Activated CD4-positive, alpha-beta T cell treated with anti-CD3 and anti-CD28 coated beads for 36 hours (primary cell): ENCODE data around the gene IL32. TPM values are rescaled to one million over a fixed set of nuclear protein-coding genes. Genes with fewer than 3 reads are reported as not detected.
"Not testable (repeated sequence)": the region's sequence is repeated elsewhere in the genome, so short reads cannot be mapped to it uniquely, and the experiment has no call there.

Experiments used
- ATAC-seq: fragments of 200-7000 bp; cut with Tn5 transposase; one replicate; pipeline ENCODE4 v1.10.0; 2021; ENCODE audit warnings: mild to moderate bottlenecking, moderate library complexity
- CTCF ChIA-PET: fragments of 350-600 bp; sonication (Branson Sonifier 250); formaldehyde crosslinking; loops from one replicate; lab custom pipeline; 2021; ENCODE audit warnings: antibody characterized with exemption; lab: Charles Lee
- POLR2A ChIA-PET: fragments of 350-600 bp; sonication (Branson Sonifier 250); formaldehyde crosslinking; loops from one replicate; lab custom pipeline; 2021; ENCODE audit warnings: antibody characterized with exemption, inconsistent platforms; lab: Charles Lee
- DNase-seq: peaks from one replicate; pipeline ENCODE4 v3.0.0-alpha.2; 2020
- H3K27ac Mint-ChIP-seq: one replicate; pipeline ENCODE4 v1.8.0; 2021; ENCODE audit warnings: mixed read lengths
- H3K27me3 Mint-ChIP-seq: one replicate; pipeline ENCODE4 v1.8.0; 2021; ENCODE audit warnings: mixed read lengths
- H3K36me3 Mint-ChIP-seq: one replicate; pipeline ENCODE4 v1.8.0; 2021; ENCODE audit warnings: low read depth, mixed read lengths
- H3K4me1 Mint-ChIP-seq: one replicate; pipeline ENCODE4 v1.8.0; 2021; ENCODE audit warnings: mixed read lengths
- H3K4me3 Mint-ChIP-seq: one replicate; pipeline ENCODE4 v1.8.0; 2021; ENCODE audit warnings: mild to moderate bottlenecking, moderate library complexity, mixed read lengths
- H3K9me3 Mint-ChIP-seq: one replicate; pipeline ENCODE4 v1.8.0; 2021; ENCODE audit warnings: low read depth, mixed read lengths
- intact Hi-C, 2 experiments: fragments of 100-400 bp; cut with DNase I in 1 of 2; cut with micrococcal nuclease in 1 of 2; formaldehyde crosslinking; loops; one replicate each; pipeline versions ENCODE4 v1.14.2 to v1.15.1; 2022 to 2024; cut with DNase I, micrococcal nuclease
- total RNA-seq, 2 experiments: library from RNA; stranded (reverse); gene quantifications; one replicate each; pipeline ENCODE4 v1.2.3, GENCODE V29; 2021

IL32 gene
- total RNA-seq, 2 experiments from 2014 or later = 1,864 to 2,360 TPM

DNA sequence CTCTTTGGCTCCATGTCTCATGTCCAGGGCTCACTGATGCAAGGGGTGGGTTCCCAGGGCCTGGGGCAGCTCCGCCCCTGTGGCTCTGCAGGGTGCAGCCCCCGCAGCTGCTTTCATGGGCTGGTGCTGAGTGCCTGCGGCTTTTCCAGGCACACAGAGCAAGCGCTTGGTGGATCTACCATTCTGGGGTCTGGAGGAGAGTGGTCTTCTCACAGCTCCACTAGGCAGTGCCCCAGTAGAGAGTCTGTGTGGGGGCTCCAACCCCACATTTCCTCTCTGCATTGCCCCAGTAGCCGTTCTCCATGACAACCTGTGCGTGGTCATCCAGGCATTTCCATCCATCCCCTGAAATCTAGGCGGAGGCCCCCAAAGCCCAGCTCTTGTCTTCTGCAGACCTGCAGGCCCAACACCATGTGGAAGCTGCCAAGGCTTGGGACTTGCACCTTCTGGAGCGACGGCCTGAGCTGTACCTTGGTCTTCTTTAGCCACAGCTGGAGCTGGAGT is 5.2 kb downstream of the IL32 start:
- DNase-seq (peak; percentile 74), ATAC-seq (peak; percentile 5)
- intact Hi-C loops = no loop called here
- peak overlapping the region; percentile 64 for H3K4me3 Mint-ChIP-seq
- H3K9me3 Mint-ChIP-seq = no peaks in the 10 kb centered on the region
- ChIA-PET CTCF (interaction anchor here (0.7 to 1.6 kb wide), 4 partner anchors 12 to 59 kb away, joined by 3 to 5 read pairs (median 4); no protein-coding TSS in a partner anchor), POLR2A (interaction anchor here (1.4 to 1.6 kb wide), 3 partner anchors 10 to 48 kb away, joined by 3 to 5 read pairs (median 5); no protein-coding TSS in a partner anchor)
- H3K4me1 Mint-ChIP-seq = peaks cover 68% of the 10 kb centered on the region
- no peaks in the 10 kb centered on the region for H3K27me3 Mint-ChIP-seq
- peaks cover 50% of the 10 kb centered on the region for H3K36me3 Mint-ChIP-seq
- H3K27ac Mint-ChIP-seq = peak overlapping the region; percentile 97

GRCh38 chr16:3071655-3072054 is 6.2 kb downstream of the IL32 start:
- peaks cover 42% of the 10 kb centered on the region for H3K36me3 Mint-ChIP-seq
- H3K27me3 Mint-ChIP-seq = no peaks in the 10 kb centered on the region
- H3K4me3 Mint-ChIP-seq = peak overlapping the region; percentile 33
- intact Hi-C loops = no loop called here
- no peaks in the 10 kb centered on the region for H3K9me3 Mint-ChIP-seq
- DNase-seq (no peak), ATAC-seq (no peak)
- CTCF ChIA-PET = interaction anchor here (1.4 to 1.6 kb wide), 2 partner anchors 13 to 58 kb away, joined by 4 to 5 read pairs; no protein-coding TSS in a partner anchor
- peak overlapping the region; percentile 97 for H3K27ac Mint-ChIP-seq
- POLR2A ChIA-PET = interaction anchor here (1.4 to 1.6 kb wide), 2 partner anchors 24 to 49 kb away, joined by 3 to 5 read pairs; no protein-coding TSS in a partner anchor
- H3K4me1 Mint-ChIP-seq = peaks cover 77% of the 10 kb centered on the region

DNA sequence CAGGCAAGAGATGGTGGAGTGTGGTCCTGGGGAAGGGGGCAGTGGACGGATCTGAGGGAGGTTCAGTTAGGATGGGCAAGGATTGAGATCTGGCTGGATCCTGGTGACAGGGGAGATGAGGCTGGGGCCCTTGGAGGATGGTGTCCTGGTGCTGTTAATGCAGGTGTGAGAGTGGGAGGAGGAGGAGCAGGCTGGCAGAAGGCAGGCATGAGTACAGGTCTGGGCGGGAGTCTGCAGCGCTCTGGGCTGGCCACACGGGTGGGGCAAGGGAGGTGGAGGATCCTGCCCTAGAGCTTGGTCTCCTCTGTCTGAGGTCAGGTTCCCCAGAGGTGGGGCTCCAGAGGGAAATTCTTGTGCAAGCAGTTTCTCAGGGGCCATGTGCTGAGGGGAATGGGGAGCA is 6.7 kb downstream of the IL32 start:
- H3K27ac Mint-ChIP-seq = peak overlapping the region; percentile 97
- peaks cover 39% of the 10 kb centered on the region for H3K36me3 Mint-ChIP-seq
- H3K9me3 Mint-ChIP-seq, CTCF ChIA-PET, POLR2A ChIA-PET, H3K27me3 Mint-ChIP-seq, ATAC-seq, intact Hi-C loops: not testable (repeated sequence)
- peak; percentile 45 for DNase-seq
- peak overlapping the region; percentile 33 for H3K4me3 Mint-ChIP-seq
- peaks cover 81% of the 10 kb centered on the region for H3K4me1 Mint-ChIP-seq

DNA sequence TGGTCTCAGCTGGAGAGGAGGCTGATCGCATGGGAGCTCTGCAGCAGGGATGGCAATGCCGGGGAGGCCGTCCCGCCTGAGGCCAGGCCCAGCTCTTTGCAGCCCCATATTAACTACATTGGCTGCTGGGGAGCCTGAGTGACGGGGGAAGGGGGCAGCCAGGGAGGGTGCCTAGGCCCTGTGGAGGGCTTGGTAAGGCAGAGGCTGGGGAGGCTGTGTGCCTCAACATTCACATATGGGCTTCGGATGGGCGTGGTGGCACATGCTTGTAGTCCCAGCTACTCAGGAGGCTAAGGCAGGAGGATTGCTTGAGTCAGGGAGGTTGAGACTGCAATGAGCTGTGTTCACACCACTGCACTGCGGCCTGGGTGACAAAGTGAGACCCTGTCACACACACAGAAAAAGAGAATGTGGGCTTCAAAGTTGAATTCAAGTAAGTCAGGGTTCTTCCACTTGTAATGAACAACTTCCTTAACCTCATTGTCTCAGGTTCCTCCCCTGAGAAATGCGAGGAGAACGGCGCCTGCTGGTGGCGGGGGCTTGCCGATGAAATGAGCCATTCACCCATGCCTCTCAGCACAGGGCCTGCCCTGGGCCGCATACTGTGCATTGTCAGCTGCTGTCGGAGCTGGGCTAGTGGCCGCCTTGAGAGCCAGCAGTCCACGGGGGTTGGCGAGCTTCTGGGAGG is 7.3 kb downstream of the IL32 start:
- H3K27ac Mint-ChIP-seq = peak overlapping the region; percentile 99
- H3K9me3 Mint-ChIP-seq, H3K27me3 Mint-ChIP-seq, POLR2A ChIA-PET, CTCF ChIA-PET, intact Hi-C loops: not testable (repeated sequence)
- ATAC-seq (peak; percentile 39), DNase-seq (peak; percentile 83)
- peaks cover 35% of the 10 kb centered on the region for H3K36me3 Mint-ChIP-seq
- H3K4me3 Mint-ChIP-seq = peak overlapping the region; percentile 78
- peaks cover 87% of the 10 kb centered on the region for H3K4me1 Mint-ChIP-seq

- intact Hi-C loops = no loop called here
- ChIA-PET CTCF (no interaction called here), POLR2A (no interaction called here)
- Mint-ChIP-seq H3K4me1 (peaks cover 90% of the 10 kb centered on the region), H3K36me3 (peaks cover 31% of the 10 kb centered on the region), H3K27ac (peak overlapping the region; percentile 99), H3K4me3 (peak overlapping the region; percentile 78), H3K27me3 (no peaks in the 10 kb centered on the region), H3K9me3 (no peaks in the 10 kb centered on the region)
- ATAC-seq (no peak), DNase-seq (no peak)
Measured at GRCh38 chr16:3073448-3073847, 8.0 kb downstream of the IL32 start.

DNA sequence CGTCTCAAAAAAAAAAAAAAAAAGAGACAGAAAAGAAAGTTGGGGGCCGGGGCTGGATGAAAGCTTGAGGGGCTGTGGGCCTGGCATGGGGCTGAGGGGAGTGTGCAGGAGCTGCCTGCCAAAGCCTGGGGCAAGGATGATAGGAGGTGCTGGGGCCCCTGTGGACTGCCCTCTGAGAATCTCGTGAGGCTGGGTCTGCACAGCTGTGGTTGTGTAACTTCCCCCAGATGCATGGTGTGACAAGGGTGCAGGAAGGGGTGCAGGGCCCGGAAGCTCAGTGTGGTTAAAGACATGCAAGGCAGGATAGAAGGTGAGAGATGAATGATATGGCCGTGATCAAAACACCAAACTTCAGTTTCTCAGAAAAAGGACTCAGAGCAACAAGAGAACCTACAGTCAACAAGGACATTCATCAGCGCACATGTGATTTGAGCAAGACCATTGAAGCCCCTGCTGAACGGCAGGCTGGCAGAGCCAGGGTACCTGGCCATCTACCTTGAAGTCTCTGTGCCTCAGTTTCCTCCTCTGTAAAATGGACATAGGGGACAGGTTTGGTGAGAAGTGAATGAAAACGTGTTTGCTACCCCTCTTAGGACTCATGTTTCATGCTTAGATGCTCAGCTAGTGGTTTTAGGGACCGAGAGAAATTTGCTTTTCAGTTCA is 9.6 kb downstream of the IL32 start:
- intact Hi-C loops = loop anchor here in 1 of 2 experiments (1.0 kb wide), 1 partner anchor 75 kb away; no protein-coding TSS in a partner anchor
- Mint-ChIP-seq H3K36me3 (peaks cover 27% of the 10 kb centered on the region), H3K9me3 (peaks cover 3% of the 10 kb centered on the region), H3K27ac (peak overlapping the region; percentile 99), H3K27me3 (no peaks in the 10 kb centered on the region), H3K4me3 (peak overlapping the region; percentile 78), H3K4me1 (peaks cover 90% of the 10 kb centered on the region)
- CTCF ChIA-PET = interaction anchor here (0.7 to 5.0 kb wide), 9 partner anchors 9 to 92 kb away, joined by 3 to 24 read pairs (median 3); partner anchors contain the start of gene ZSCAN10
- POLR2A ChIA-PET = interaction anchor here (0.6 to 4.4 kb wide), 3 partner anchors 10 to 60 kb away, joined by 3 to 48 read pairs (median 6); partner anchors contain the start of genes IL32 and ZNF213
- DNase-seq (peak; percentile 91), ATAC-seq (peak; percentile 62)

DNA sequence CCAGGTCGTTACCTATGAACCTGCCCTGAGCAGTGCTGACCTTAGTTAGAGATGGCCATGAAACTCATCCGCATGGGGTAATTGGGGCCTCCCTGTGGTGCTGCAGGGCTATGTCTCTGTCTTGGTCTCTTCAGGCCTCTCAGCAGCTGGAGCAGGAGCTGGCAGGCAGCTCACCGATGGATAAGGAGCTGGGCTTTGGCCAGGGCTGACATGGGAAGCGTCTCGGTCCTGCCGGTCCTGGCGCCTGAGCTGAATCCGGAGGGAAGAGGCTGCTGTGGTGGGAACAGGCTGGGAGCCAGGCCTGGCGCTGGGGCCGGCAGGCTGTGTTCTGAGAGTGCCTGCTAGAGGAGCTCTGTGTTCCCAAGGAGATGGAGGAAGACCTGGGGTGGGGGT is 10.1 kb downstream of the IL32 start:
- peaks cover 4% of the 10 kb centered on the region for H3K9me3 Mint-ChIP-seq
- peaks cover 26% of the 10 kb centered on the region for H3K36me3 Mint-ChIP-seq
- H3K27ac Mint-ChIP-seq = peak overlapping the region; percentile 99
- ATAC-seq = peak; percentile 5
- peak overlapping the region; percentile 78 for H3K4me3 Mint-ChIP-seq
- intact Hi-C loops = loop anchor here in 1 of 2 experiments (1.0 kb wide), 1 partner anchor 75 kb away; no protein-coding TSS in a partner anchor
- H3K27me3 Mint-ChIP-seq = no peaks in the 10 kb centered on the region
- DNase-seq = peak; percentile 39
- CTCF ChIA-PET = interaction anchor here (0.9 to 5.0 kb wide), 7 partner anchors 10 to 54 kb away, joined by 3 to 24 read pairs (median 8); partner anchors contain the start of genes IL32 and ZSCAN10
- H3K4me1 Mint-ChIP-seq = peaks cover 89% of the 10 kb centered on the region
- POLR2A ChIA-PET = interaction anchor here (1.1 to 4.4 kb wide), 2 partner anchors 10 to 21 kb away, joined by 6 to 48 read pairs; partner anchors contain the start of gene IL32

DNA sequence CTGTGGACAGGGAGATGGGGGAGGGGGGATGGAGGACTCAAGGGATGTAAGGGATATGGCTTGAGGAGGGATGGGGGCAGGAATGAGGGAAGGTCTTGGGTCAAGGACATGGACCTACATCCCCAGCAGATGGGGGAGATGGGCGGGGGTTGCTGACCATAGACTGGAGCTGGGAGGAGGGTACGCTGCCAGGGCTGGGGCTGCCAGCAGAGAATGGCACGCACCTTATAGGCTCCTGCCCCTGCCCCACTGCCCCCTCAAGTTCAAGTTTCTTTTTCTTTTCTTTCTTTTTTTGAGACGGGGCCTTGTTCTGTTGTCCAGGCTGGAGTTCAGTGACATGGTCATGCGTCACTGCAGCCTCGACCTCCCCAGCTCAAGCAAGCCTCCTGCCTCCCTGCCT is 10.5 kb downstream of the IL32 start:
- POLR2A ChIA-PET = interaction anchor here (0.8 to 4.4 kb wide), 2 partner anchors 11 to 54 kb away, joined by 3 to 48 read pairs; partner anchors contain the start of gene IL32
- Mint-ChIP-seq H3K27ac (peak overlapping the region; percentile 99), H3K4me3 (peak overlapping the region; percentile 78), H3K4me1 (peaks cover 89% of the 10 kb centered on the region), H3K36me3 (peaks cover 30% of the 10 kb centered on the region)
- DNase-seq, ATAC-seq, H3K27me3 Mint-ChIP-seq, H3K9me3 Mint-ChIP-seq: not testable (repeated sequence)
- intact Hi-C loops = loop anchor here in 1 of 2 experiments (1.0 kb wide), 1 partner anchor 74 kb away; no protein-coding TSS in a partner anchor
- CTCF ChIA-PET = interaction anchor here (0.7 to 5.0 kb wide), 8 partner anchors 10 to 158 kb away, joined by 3 to 24 read pairs (median 8); partner anchors contain the start of genes IL32 and ZSCAN10

GRCh38 chr16:3076577-3076976 is 11.1 kb downstream of the IL32 start:
- intact Hi-C loops = no loop called here
- DNase-seq (peak; percentile 28), ATAC-seq (no peak)
- ChIA-PET CTCF (interaction anchor here (0.5 to 5.0 kb wide), 10 partner anchors 9 to 159 kb away, joined by 3 to 24 read pairs (median 4); partner anchors contain the start of genes IL32 and ZSCAN10), POLR2A (interaction anchor here (0.8 to 4.4 kb wide), 2 partner anchors 11 to 55 kb away, joined by 3 to 48 read pairs; partner anchors contain the start of gene IL32)
- Mint-ChIP-seq H3K4me3 (peak overlapping the region; percentile 78), H3K9me3 (peaks cover 7% of the 10 kb centered on the region), H3K36me3 (peaks cover 34% of the 10 kb centered on the region), H3K27me3 (no peaks in the 10 kb centered on the region), H3K4me1 (peaks cover 88% of the 10 kb centered on the region), H3K27ac (peak overlapping the region; percentile 99)

DNA sequence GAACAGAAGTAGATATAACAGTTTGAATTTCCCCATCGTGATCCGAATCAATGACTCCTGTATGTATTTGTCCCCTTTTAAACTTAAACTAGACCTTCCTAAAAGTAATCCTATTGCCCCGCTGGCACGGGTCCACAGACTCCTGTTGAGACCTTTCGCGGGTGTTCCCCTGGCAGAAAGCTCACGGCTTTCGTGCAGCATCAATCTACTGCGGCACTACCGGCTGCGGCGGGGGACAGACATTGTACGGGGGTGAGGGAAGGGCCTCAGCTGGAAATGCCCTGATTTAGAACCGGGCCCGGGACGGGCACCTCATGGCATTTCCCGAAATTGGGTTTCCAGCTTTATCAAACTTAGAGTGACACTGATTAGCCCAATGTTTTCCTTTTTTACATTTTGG is 14.6 kb downstream of the IL32 start:
- Mint-ChIP-seq H3K27ac (peak overlapping the region; percentile 91), H3K4me1 (peaks cover 85% of the 10 kb centered on the region), H3K4me3 (no peak overlapping the region), H3K9me3 (peaks cover 7% of the 10 kb centered on the region), H3K36me3 (peaks cover 31% of the 10 kb centered on the region), H3K27me3 (no peaks in the 10 kb centered on the region)
- ATAC-seq = no peak
- ChIA-PET POLR2A (interaction anchor here (1.1 to 1.2 kb wide), 2 partner anchors 9 to 17 kb away, joined by 3 to 5 read pairs; no protein-coding TSS in a partner anchor), CTCF (interaction anchor here (0.6 to 1.3 kb wide), 4 partner anchors 14 to 998 kb away, joined by 3 to 5 read pairs (median 3); no protein-coding TSS in a partner anchor)
- DNase-seq = no peak
- intact Hi-C loops = no loop called here
